ENCODE measurements around the gene HDAC9. TPM values are rescaled to one million over a fixed set of nuclear protein-coding genes. Genes with fewer than 3 reads are reported as not detected.
A peak's percentile ranks its signal among the peaks of the same experiment; 100 is the strongest.

Gene HDAC9
- total RNA-seq, 1 donor from 2014 or later = 52.7 TPM

DNA sequence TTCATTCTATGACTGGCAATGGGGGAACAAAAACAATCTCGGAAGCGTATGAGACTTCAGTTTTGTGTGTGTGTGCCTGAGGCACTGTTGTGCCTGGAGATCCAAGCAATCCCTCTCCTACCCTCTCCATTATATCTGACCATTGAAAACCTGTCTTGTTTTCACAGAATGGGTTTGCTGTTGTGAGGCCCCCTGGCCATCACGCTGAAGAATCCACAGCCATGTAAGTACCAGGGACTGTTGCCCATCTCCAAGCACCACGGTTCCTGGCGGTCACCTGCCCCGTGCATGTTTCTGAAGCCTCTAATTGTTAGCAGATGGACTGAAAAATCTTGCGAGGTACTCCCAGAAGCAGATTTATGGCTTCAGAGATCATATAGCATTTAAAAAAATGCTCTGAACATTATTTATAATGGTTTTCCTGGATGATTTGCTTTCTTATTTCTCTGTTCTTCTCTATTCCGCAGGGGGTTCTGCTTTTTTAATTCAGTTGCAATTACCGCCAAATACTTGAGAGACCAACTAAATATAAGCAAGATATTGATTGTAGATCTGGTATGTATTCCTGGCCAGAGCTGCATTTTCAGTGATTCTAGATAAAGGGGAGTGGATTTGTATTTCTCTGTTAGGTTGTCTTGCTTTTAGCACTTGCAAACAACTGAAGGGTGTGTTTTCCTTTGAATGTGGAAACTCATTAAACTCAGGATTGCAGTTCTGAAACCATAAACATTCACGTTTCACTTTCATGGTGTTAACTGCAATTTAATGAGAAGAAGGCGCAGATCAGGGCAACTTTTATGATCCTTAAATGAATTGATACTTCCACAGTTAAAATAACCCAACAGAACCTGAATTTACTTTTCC, 333.7 kb downstream of the HDAC9 start:
- no peak overlapping the region for H3K9ac ChIP-seq (ENCODE audit: low read depth in 1 of 3, low read length in 3 of 3)
- H3K27ac ChIP-seq (ENCODE audit: low read depth, low read length) = no peak overlapping the region
- H3K4me3 ChIP-seq (ENCODE audit: low read length in 3 of 3) = no peak overlapping the region
- H3K27me3 ChIP-seq (ENCODE audit: control insufficient read depth in 3 of 3, insufficient read depth in 3 of 3, low read length in 3 of 3) = no peaks in the 10 kb centered on the region
- H3K4me1 ChIP-seq (ENCODE audit: control insufficient read depth in 3 of 3, insufficient read depth in 3 of 3, low read length in 3 of 3) = no peaks in the 10 kb centered on the region
- no peaks in the 10 kb centered on the region for H3K9me3 ChIP-seq (ENCODE audit: control insufficient read depth in 3 of 3, low read length in 3 of 3)
- H3K36me3 ChIP-seq (ENCODE audit: control insufficient read depth in 3 of 3, insufficient read depth in 3 of 3, low read length in 3 of 3) = no peaks in the 10 kb centered on the region

DNA sequence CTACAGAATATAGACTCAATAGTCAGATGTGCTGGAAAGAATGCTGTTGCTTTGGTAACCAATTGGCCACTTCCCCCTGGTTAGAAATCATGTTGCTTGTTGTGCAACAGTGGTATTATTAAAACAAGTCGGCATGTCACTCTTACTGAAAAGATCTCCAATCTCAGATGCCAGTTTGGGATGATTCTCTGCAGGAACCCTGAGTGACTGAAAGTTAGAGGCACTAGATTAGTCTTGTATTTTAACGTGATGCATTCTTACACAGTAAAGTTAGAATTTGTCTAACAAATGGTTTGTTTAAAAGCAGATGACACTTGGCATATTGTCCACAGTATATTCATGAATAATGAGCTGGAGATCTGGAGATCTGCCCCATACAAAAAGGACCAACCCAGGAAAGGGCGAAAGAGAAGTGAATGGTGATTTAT, 334.3 kb downstream of the HDAC9 start:
- Histone ChIP-seq H3K9ac (ENCODE audit: low read depth in 1 of 3, low read length in 3 of 3) (no peak overlapping the region), H3K36me3 (ENCODE audit: control insufficient read depth in 3 of 3, insufficient read depth in 3 of 3, low read length in 3 of 3) (no peaks in the 10 kb centered on the region), H3K4me3 (ENCODE audit: low read length in 3 of 3) (no peak overlapping the region), H3K27ac (ENCODE audit: low read depth, low read length) (no peak overlapping the region), H3K27me3 (ENCODE audit: control insufficient read depth in 3 of 3, insufficient read depth in 3 of 3, low read length in 3 of 3) (no peaks in the 10 kb centered on the region), H3K9me3 (ENCODE audit: control insufficient read depth in 3 of 3, low read length in 3 of 3) (no peaks in the 10 kb centered on the region), H3K4me1 (ENCODE audit: control insufficient read depth in 3 of 3, insufficient read depth in 3 of 3, low read length in 3 of 3) (no peaks in the 10 kb centered on the region)

DNA sequence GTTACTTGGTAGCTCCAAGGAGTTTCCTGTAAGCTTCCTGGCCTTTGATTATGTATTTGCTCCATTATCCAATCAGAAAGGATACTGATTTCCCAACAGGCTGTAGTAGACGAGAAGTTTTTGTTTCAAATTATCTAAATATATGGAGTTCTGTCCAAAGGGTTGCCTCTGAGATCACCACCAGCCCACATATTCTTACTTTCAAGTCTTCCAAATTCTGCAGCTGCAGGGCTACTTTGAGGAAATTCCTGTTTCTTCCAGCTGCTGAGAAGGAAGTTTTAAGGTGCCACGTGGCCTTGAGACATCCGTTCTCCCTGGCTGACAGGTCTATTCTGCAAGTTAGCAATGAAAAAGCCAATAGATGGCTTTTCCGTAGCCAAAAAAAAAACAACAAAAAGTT, 335.9 kb downstream of the HDAC9 start:
- Histone ChIP-seq H3K27me3 (ENCODE audit: control insufficient read depth in 3 of 3, insufficient read depth in 3 of 3, low read length in 3 of 3) (no peaks in the 10 kb centered on the region), H3K4me1 (ENCODE audit: control insufficient read depth in 3 of 3, insufficient read depth in 3 of 3, low read length in 3 of 3) (no peaks in the 10 kb centered on the region), H3K36me3 (ENCODE audit: control insufficient read depth in 3 of 3, insufficient read depth in 3 of 3, low read length in 3 of 3) (no peaks in the 10 kb centered on the region), H3K9me3 (ENCODE audit: control insufficient read depth in 3 of 3, low read length in 3 of 3) (no peaks in the 10 kb centered on the region), H3K27ac (ENCODE audit: low read depth, low read length) (no peak overlapping the region), H3K4me3 (ENCODE audit: low read length in 3 of 3) (peak overlapping the region in 1 of 3 donors; percentile 11), H3K9ac (ENCODE audit: low read depth in 1 of 3, low read length in 3 of 3) (no peak overlapping the region)

DNA sequence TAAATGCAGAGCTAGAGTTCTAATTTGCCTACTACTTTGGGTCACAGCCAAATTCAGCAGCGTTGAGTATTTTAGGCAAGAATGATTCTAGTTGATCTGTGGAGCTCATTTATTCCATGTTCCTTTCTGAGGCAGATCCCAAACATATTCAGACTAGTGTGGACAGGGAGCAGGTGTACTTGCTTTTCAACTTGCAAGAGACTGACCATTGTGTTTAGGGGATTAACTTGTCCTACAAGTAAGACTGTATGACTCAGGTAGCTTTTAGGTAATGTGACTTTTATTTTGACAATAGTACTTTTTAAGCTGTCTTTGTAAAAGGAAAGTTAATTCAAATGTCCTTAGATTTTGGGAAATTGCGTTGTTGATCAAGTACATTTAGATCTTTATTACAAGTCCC, 336.4 kb downstream of the HDAC9 start:
- no peak overlapping the region for H3K9ac ChIP-seq (ENCODE audit: low read depth in 1 of 3, low read length in 3 of 3)
- H3K9me3 ChIP-seq (ENCODE audit: control insufficient read depth in 3 of 3, low read length in 3 of 3) = no peaks in the 10 kb centered on the region
- H3K27me3 ChIP-seq (ENCODE audit: control insufficient read depth in 3 of 3, insufficient read depth in 3 of 3, low read length in 3 of 3) = no peaks in the 10 kb centered on the region
- H3K4me1 ChIP-seq (ENCODE audit: control insufficient read depth in 3 of 3, insufficient read depth in 3 of 3, low read length in 3 of 3) = no peaks in the 10 kb centered on the region
- no peaks in the 10 kb centered on the region for H3K36me3 ChIP-seq (ENCODE audit: control insufficient read depth in 3 of 3, insufficient read depth in 3 of 3, low read length in 3 of 3)
- H3K4me3 ChIP-seq (ENCODE audit: low read length in 3 of 3) = no peak overlapping the region
- H3K27ac ChIP-seq (ENCODE audit: low read depth, low read length) = no peak overlapping the region

DNA sequence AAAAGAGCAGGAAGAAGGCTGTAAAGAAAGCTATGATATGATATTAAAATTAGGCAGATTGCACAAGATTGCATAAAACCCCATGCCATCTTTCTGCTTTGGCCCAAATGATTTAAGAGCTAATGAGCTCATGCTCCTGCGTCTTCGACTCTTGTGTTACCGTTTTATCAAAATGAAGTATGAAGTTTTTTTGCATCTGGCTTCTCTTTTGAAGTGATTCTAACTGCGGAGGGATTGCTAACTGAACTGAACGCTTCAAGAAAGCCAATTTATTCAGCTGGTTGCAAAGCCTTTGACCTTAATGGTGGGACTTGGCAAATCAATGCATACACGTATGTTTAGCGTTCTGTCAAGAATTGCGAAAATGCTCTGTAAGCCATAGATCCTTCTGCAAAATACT, 339.0 kb downstream of the HDAC9 start:
- Histone ChIP-seq H3K36me3 (ENCODE audit: control insufficient read depth in 3 of 3, insufficient read depth in 3 of 3, low read length in 3 of 3) (no peaks in the 10 kb centered on the region), H3K27ac (ENCODE audit: low read depth, low read length) (no peak overlapping the region), H3K9me3 (ENCODE audit: control insufficient read depth in 3 of 3, low read length in 3 of 3) (no peaks in the 10 kb centered on the region), H3K4me3 (ENCODE audit: low read length in 3 of 3) (no peak overlapping the region), H3K4me1 (ENCODE audit: control insufficient read depth in 3 of 3, insufficient read depth in 3 of 3, low read length in 3 of 3) (no peaks in the 10 kb centered on the region), H3K9ac (ENCODE audit: low read depth in 1 of 3, low read length in 3 of 3) (no peak overlapping the region), H3K27me3 (ENCODE audit: control insufficient read depth in 3 of 3, insufficient read depth in 3 of 3, low read length in 3 of 3) (no peaks in the 10 kb centered on the region)

DNA sequence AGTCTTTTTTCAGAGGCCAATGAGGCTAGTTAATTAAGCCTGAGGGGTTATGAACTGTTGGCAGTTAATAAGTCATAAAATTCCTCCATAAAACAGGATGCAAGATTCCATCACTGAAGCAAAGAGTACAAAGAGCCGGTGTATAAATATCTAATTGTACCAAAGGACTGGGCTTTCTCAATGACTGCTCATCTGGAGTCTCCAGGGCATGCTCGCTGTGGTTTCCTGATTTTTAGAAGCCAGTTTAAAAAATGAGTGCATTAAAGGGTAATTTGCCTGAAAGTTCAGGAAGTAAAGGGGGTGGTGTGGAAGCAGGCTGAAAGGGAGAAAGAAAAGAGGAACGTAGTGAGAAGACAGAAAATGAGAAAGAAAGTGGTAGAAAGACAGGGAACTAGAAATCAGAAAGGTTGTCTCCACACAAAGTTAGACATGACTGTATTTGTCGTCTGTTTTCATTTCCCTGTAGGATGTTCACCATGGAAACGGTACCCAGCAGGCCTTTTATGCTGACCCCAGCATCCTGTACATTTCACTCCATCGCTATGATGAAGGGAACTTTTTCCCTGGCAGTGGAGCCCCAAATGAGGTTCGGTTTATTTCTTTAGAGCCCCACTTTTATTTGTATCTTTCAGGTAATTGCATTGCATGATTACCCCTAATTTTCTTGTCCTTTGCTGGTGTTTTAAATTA, 339.6 kb downstream of the HDAC9 start:
- H3K9me3 ChIP-seq (ENCODE audit: control insufficient read depth in 3 of 3, low read length in 3 of 3) = no peaks in the 10 kb centered on the region
- H3K4me3 ChIP-seq (ENCODE audit: low read length in 3 of 3) = no peak overlapping the region
- no peak overlapping the region for H3K27ac ChIP-seq (ENCODE audit: low read depth, low read length)
- H3K27me3 ChIP-seq (ENCODE audit: control insufficient read depth in 3 of 3, insufficient read depth in 3 of 3, low read length in 3 of 3) = no peaks in the 10 kb centered on the region
- no peaks in the 10 kb centered on the region for H3K36me3 ChIP-seq (ENCODE audit: control insufficient read depth in 3 of 3, insufficient read depth in 3 of 3, low read length in 3 of 3)
- no peaks in the 10 kb centered on the region for H3K4me1 ChIP-seq (ENCODE audit: control insufficient read depth in 3 of 3, insufficient read depth in 3 of 3, low read length in 3 of 3)
- H3K9ac ChIP-seq (ENCODE audit: low read depth in 1 of 3, low read length in 3 of 3) = no peak overlapping the region

DNA sequence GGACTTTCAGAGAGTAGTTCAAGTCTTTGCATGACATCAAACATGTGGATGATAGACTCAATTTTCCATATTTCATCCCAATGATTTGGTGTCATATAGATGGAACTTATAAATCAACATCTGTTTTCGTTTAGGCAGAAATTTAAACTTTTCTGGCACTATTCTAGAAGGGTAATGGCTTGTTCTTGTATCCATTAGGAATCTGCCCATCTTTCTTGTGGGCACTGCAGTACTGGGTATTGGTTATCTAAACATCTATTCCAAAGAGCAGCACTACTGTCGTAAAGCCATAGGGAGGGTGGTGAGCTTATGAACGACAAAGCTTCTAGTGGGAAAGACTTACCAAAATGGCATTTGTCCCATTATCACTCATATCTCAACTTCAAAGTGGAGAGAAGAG, 348.4 kb downstream of the HDAC9 start:
- Histone ChIP-seq H3K4me1 (ENCODE audit: control insufficient read depth in 3 of 3, insufficient read depth in 3 of 3, low read length in 3 of 3) (no peaks in the 10 kb centered on the region), H3K4me3 (ENCODE audit: low read length in 3 of 3) (no peak overlapping the region), H3K27ac (ENCODE audit: low read depth, low read length) (no peak overlapping the region), H3K27me3 (ENCODE audit: control insufficient read depth in 3 of 3, insufficient read depth in 3 of 3, low read length in 3 of 3) (no peaks in the 10 kb centered on the region), H3K36me3 (ENCODE audit: control insufficient read depth in 3 of 3, insufficient read depth in 3 of 3, low read length in 3 of 3) (no peaks in the 10 kb centered on the region), H3K9ac (ENCODE audit: low read depth in 1 of 3, low read length in 3 of 3) (no peak overlapping the region), H3K9me3 (ENCODE audit: control insufficient read depth in 3 of 3, low read length in 3 of 3) (no peaks in the 10 kb centered on the region)

DNA sequence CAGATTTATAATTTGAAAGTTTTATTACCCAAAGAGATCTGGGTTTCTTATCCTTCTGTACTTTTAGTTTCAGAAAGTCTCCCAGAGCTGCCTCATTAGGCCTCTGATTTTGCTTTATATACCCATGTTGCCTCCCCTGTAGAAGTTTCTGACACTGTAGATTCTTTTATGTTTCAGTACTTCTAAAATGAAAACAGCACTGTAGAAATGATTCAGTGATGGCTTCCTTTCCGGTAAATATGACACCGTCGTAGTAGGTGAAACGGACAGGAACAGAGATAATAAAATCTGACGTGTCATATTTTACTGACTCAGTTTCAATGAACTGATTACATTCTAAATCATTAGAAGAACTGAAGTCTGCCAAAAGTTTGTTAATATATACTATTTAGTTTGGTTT, 349.2 kb downstream of the HDAC9 start:
- Histone ChIP-seq H3K4me3 (ENCODE audit: low read length in 3 of 3) (no peak overlapping the region), H3K27ac (ENCODE audit: low read depth, low read length) (no peak overlapping the region)

DNA sequence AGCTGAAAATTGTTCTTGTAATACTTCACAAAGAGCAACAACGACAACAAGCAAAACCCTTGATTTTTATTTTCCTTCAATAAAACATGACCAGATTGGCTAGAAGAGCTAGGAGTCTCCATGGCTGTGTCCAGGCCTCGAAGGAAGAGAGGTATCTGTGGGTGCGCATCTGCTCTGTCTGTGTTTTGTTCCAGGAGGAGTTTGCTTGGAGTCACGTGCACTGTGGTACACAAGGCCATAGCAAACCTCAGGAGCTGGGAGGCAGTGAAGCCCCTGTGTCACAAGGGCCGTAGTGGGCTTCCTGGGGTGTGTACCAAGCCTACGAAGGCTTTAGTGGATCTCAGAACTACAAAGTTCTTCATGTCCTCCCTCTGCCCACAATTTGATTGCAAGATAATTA, 350.2 kb downstream of the HDAC9 start:
- Histone ChIP-seq H3K9ac (ENCODE audit: low read depth in 1 of 3, low read length in 3 of 3) (no peak overlapping the region), H3K4me3 (ENCODE audit: low read length in 3 of 3) (no peak overlapping the region), H3K27ac (ENCODE audit: low read depth, low read length) (no peak overlapping the region), H3K27me3 (ENCODE audit: control insufficient read depth in 3 of 3, insufficient read depth in 3 of 3, low read length in 3 of 3) (no peaks in the 10 kb centered on the region), H3K36me3 (ENCODE audit: control insufficient read depth in 3 of 3, insufficient read depth in 3 of 3, low read length in 3 of 3) (no peaks in the 10 kb centered on the region), H3K9me3 (ENCODE audit: control insufficient read depth in 3 of 3, low read length in 3 of 3) (no peaks in the 10 kb centered on the region), H3K4me1 (ENCODE audit: control insufficient read depth in 3 of 3, insufficient read depth in 3 of 3, low read length in 3 of 3) (no peaks in the 10 kb centered on the region)

More for the DNA sequence above, 349.2 kb downstream of the HDAC9 start:
- Histone ChIP-seq H3K9me3 (ENCODE audit: control insufficient read depth in 3 of 3, low read length in 3 of 3) (no peaks in the 10 kb centered on the region), H3K36me3 (ENCODE audit: control insufficient read depth in 3 of 3, insufficient read depth in 3 of 3, low read length in 3 of 3) (no peaks in the 10 kb centered on the region), H3K27me3 (ENCODE audit: control insufficient read depth in 3 of 3, insufficient read depth in 3 of 3, low read length in 3 of 3) (no peaks in the 10 kb centered on the region), H3K9ac (ENCODE audit: low read depth in 1 of 3, low read length in 3 of 3) (no peak overlapping the region), H3K4me1 (ENCODE audit: control insufficient read depth in 3 of 3, insufficient read depth in 3 of 3, low read length in 3 of 3) (no peaks in the 10 kb centered on the region)

DNA sequence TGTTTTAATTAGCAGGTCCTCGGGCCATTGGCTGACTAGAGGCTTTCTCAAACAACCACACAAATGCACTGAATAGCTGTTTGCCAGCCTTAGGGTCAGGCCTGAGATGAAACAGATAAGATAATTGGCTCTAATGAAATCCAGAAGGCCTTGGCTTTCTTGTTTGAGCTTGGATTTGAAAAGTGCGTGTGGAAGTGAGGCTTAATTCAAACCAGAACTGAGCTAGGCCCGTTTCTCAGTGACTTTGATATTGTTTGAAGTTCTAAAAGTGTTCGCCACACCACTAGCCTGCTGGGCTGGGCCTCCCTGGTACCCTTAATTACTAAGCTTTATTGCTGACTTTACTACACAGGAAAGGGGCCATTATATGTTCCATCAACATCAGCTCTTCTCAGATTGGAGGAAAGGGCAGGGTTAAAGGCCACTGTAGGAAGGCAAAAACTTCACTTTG, 351.2 kb downstream of the HDAC9 start:
- Histone ChIP-seq H3K36me3 (ENCODE audit: control insufficient read depth in 3 of 3, insufficient read depth in 3 of 3, low read length in 3 of 3) (no peaks in the 10 kb centered on the region), H3K4me3 (ENCODE audit: low read length in 3 of 3) (no peak overlapping the region), H3K9ac (ENCODE audit: low read depth in 1 of 3, low read length in 3 of 3) (no peak overlapping the region), H3K27ac (ENCODE audit: low read depth, low read length) (no peak overlapping the region), H3K9me3 (ENCODE audit: control insufficient read depth in 3 of 3, low read length in 3 of 3) (no peaks in the 10 kb centered on the region), H3K4me1 (ENCODE audit: control insufficient read depth in 3 of 3, insufficient read depth in 3 of 3, low read length in 3 of 3) (no peaks in the 10 kb centered on the region), H3K27me3 (ENCODE audit: control insufficient read depth in 3 of 3, insufficient read depth in 3 of 3, low read length in 3 of 3) (no peaks in the 10 kb centered on the region)

All from skeletal muscle tissue (tissue), 4 donors.